OCI-LY7 (cell line): ENCODE results near the gene MYLK. TPM values are rescaled to one million over a fixed set of nuclear protein-coding genes. Genes with fewer than 3 reads are reported as not detected.
"Not testable (repeated sequence)": the region's sequence is repeated elsewhere in the genome, so short reads cannot be mapped to it uniquely, and the experiment has no call there.

Experiments used
- BruUV-seq: library from RNA; stranded (reverse); fragments of 400-500 nt; replicated peaks from 2 replicates; lab custom pipeline; 2021; lab: Mats Ljungman, UMichigan
- CTCF ChIA-PET: fragments of 300-600 bp; sonication (Branson Sonifier 250); formaldehyde crosslinking; loops from one replicate; lab custom pipeline; 2022; ENCODE audit warnings: antibody characterized with exemption; ENCODE audit not compliant: unreplicated experiment; lab: Charles Lee
- POLR2A ChIA-PET: fragments of 300-600 bp; sonication (Branson Sonifier 250); formaldehyde crosslinking; loops from one replicate; lab custom pipeline; 2022; ENCODE audit warnings: antibody characterized with exemption; lab: Charles Lee
- DNase-seq: peaks from one replicate; pipeline ENCODE4 v3.0.0-alpha.2; 2015; ENCODE audit warnings: low spot score
- H2AFZ ChIP-seq: fragments of 200-600 bp; sonication (generic), shearing (Covaris generic); 2 replicates; pipeline ENCODE4 v1.6.1; 2014; ENCODE audit warnings: mild to moderate bottlenecking, antibody characterized with exemption, low read length, moderate library complexity
- H3K27ac ChIP-seq: fragments of 200-600 bp; sonication (generic); 2 replicates; pipeline ENCODE4 v1.5.1; 2014; ENCODE audit warnings: mixed run types, low read depth, mild to moderate bottlenecking, moderate library complexity, low read length, inconsistent platforms; ENCODE audit not compliant: poor library complexity, severe bottlenecking
- H3K36me3 ChIP-seq: fragments of 200-600 bp; sonication (generic); 2 replicates; pipeline ENCODE4 v1.6.1; 2014; ENCODE audit warnings: mild to moderate bottlenecking, antibody characterized with exemption, low read length, moderate library complexity, mixed read lengths; ENCODE audit not compliant: insufficient read depth
- H3K4me1 ChIP-seq: fragments of 200-600 bp; sonication (generic); 2 replicates; pipeline ENCODE4 v1.5.1; 2014; ENCODE audit warnings: mild to moderate bottlenecking, low read length; ENCODE audit not compliant: insufficient read depth, poor library complexity, severe bottlenecking
- H3K4me2 ChIP-seq: fragments of 200-600 bp; sonication (generic); 2 replicates; pipeline ENCODE4 v1.6.1; 2014; ENCODE audit warnings: mild to moderate bottlenecking, low read length
- H3K4me3 ChIP-seq: fragments of 200-600 bp; sonication (generic); 2 replicates; pipeline ENCODE4 v1.5.1; 2014; ENCODE audit warnings: mild to moderate bottlenecking, low read depth, low read length; ENCODE audit not compliant: poor library complexity, severe bottlenecking
- H3K79me2 ChIP-seq: fragments of 200-600 bp; sonication (generic); 2 replicates; pipeline ENCODE4 v1.6.1; 2016; ENCODE audit warnings: low read depth, mild to moderate bottlenecking, low read length, moderate library complexity, mixed read lengths; ENCODE audit not compliant: insufficient read depth
- H3K9me2 ChIP-seq: fragments of 200-600 bp; sonication (generic); 2 replicates; pipeline ENCODE4 v1.6.1; 2016; ENCODE audit warnings: mild to moderate bottlenecking, low read length, mixed read lengths; ENCODE audit not compliant: insufficient read depth
- H3K9me3 ChIP-seq: fragments of 200-600 bp; sonication (generic); 2 replicates; pipeline ENCODE4 v1.6.1; 2014; ENCODE audit warnings: mild to moderate bottlenecking, mixed run types, low read length, mixed read lengths
- H4K20me1 ChIP-seq: fragments of 200-600 bp; sonication (generic); 2 replicates; pipeline ENCODE4 v1.6.1; 2014; ENCODE audit warnings: mild to moderate bottlenecking, antibody characterized with exemption, low read length, moderate library complexity, mixed read lengths; ENCODE audit not compliant: insufficient read depth
- CTCF ChIP-seq: fragments of 200-600 bp; sonication (generic); conservative IDR thresholded peaks from 2 replicates; pipeline ENCODE4 v1.5.1; 2014; ENCODE audit warnings: mild to moderate bottlenecking, antibody characterized with exemption, low read length, moderate library complexity, mixed read lengths
- EZH2phosphoT487 ChIP-seq: fragments of 200-600 bp; sonication (generic); IDR thresholded peaks from 2 replicates; pipeline ENCODE4 v1.6.1; 2018; ENCODE audit warnings: low read depth, borderline replicate concordance, mild to moderate bottlenecking, mixed run types, antibody characterized with exemption, low read length, moderate library complexity, mixed read lengths
- intact Hi-C: fragments of 100-400 bp; cut with micrococcal nuclease; formaldehyde crosslinking; loops from one replicate; pipeline ENCODE4 v1.10.0; 2022; ENCODE audit not compliant: unreplicated experiment
- total RNA-seq, 2 experiments: library from RNA; depleted of rRNA in 1 of 2; stranded (reverse); fragments of >200 nt in 1 of 2; shearing (Covaris generic) in 1 of 2; gene quantifications; 2 replicates each; pipeline ENCODE4 v1.2.3, GENCODE V29; 2014 to 2022

MYLK gene
- total RNA-seq, 2 experiments from 2014 or later: not detected

- no TSS peak for BruUV-seq
- DNase-seq: no peak
- no peaks in the 10 kb centered on the region for H3K36me3 ChIP-seq
- intact Hi-C loops: no loop called here
- H3K9me2 ChIP-seq: no peaks in the 10 kb centered on the region
- no peak overlapping the region for H3K4me2 ChIP-seq
- ChIA-PET CTCF (no interaction called here), POLR2A (no interaction called here)
- no peaks in the 10 kb centered on the region for H3K4me1 ChIP-seq
- H4K20me1 ChIP-seq: no peaks in the 10 kb centered on the region
- TF ChIP-seq CTCF: no peak
- TF ChIP-seq EZH2phosphoT487: no peak
- no peaks in the 10 kb centered on the region for H3K79me2 ChIP-seq
- no peak overlapping the region for H2AFZ ChIP-seq
- no peak overlapping the region for H3K4me3 ChIP-seq
- peaks cover 15% of the 10 kb centered on the region; the same call in 1 of the 2 replicates for H3K9me3 ChIP-seq
- no peak overlapping the region for H3K27ac ChIP-seq
Observed at GRCh38 chr3:123892195-123892594, 8.1 kb upstream of the MYLK start.

GRCh38 chr3:123890991-123891390 is 6.9 kb upstream of the MYLK start:
- intact Hi-C loops, H3K36me3 ChIP-seq, H3K4me1 ChIP-seq, H3K27ac ChIP-seq, H3K9me2 ChIP-seq, DNase-seq, CTCF ChIA-PET, BruUV-seq, H4K20me1 ChIP-seq, H3K4me2 ChIP-seq, H2AFZ ChIP-seq, H3K4me3 ChIP-seq, H3K79me2 ChIP-seq: not testable (repeated sequence)
- POLR2A ChIA-PET: interaction anchor here (0.5 to 0.6 kb wide), 2 partner anchors 111 to 738 kb away, joined by 3 read pairs; no protein-coding TSS in a partner anchor
- peaks cover 15% of the 10 kb centered on the region; the same call in 1 of the 2 replicates for H3K9me3 ChIP-seq

- H3K4me3 ChIP-seq, BruUV-seq: not testable (repeated sequence)
Observed at GRCh38 chr3:123890162-123890561, 6.0 kb upstream of the MYLK start.

GRCh38 chr3:123884993-123885392 is 861 bp upstream of the MYLK start:
- Histone ChIP-seq H3K79me2 (no peaks in the 10 kb centered on the region), H3K27ac (no peak overlapping the region), H4K20me1 (no peaks in the 10 kb centered on the region), H3K9me3 (no peaks in the 10 kb centered on the region), H3K4me3 (no peak overlapping the region), H3K36me3 (no peaks in the 10 kb centered on the region), H3K4me2 (no peak overlapping the region), H3K9me2 (no peaks in the 10 kb centered on the region), H2AFZ (no peak overlapping the region), H3K4me1 (no peaks in the 10 kb centered on the region)
- no TSS peak for BruUV-seq
- ChIA-PET CTCF (no interaction called here), POLR2A (no interaction called here)
- no peak for DNase-seq
- TF ChIP-seq CTCF (no peak), EZH2phosphoT487 (no peak)
- intact Hi-C loops: no loop called here

More at GRCh38 chr3:123890162-123890561, 6.0 kb upstream of the MYLK start:
- H4K20me1 ChIP-seq, H3K4me2 ChIP-seq, intact Hi-C loops, H3K4me1 ChIP-seq, H2AFZ ChIP-seq, CTCF ChIA-PET, H3K9me2 ChIP-seq, H3K36me3 ChIP-seq, H3K79me2 ChIP-seq, DNase-seq, H3K27ac ChIP-seq: not testable (repeated sequence)
- POLR2A ChIA-PET: interaction anchor here (0.6 kb wide), 1 partner anchor 739 kb away, joined by 3 read pairs; no protein-coding TSS in a partner anchor
- peaks cover 15% of the 10 kb centered on the region; the same call in 1 of the 2 replicates for H3K9me3 ChIP-seq
